Left cardiac atrium (tissue), 4 donors: ENCODE data around the gene GRK1. TPM values are rescaled to one million over a fixed set of nuclear protein-coding genes. Genes with fewer than 3 reads are reported as not detected.

Source experiments
- ATAC-seq, 2 donors: fragments of 200-7000 bp; cut with Tn5 transposase; one replicate each; pipeline ENCODE4 v1.9.1; 2020; ENCODE audit warnings: mild to moderate bottlenecking in 2 of 2, moderate library complexity in 2 of 2
- DNase-seq: peaks from one replicate; pipeline ENCODE4 v3.0.0-alpha.2; 2020
- intact Hi-C, 2 donors: fragments of 100-400 bp; cut with DNase I; formaldehyde crosslinking; loops; one replicate each; pipeline versions ENCODE4 v1.14.1 to v1.15.1; 2022 to 2023
- total RNA-seq, 2 donors: library from RNA; stranded (reverse); fragmentation: NEBNext Ultra II Directional; extraction: Animal tissue kit (Norgen Biotek cat#: 25700); gene quantifications; one replicate each; pipeline ENCODE4 v1.2.1, GENCODE V29; 2021
- donor health status: DM: no; HTN: yes; CAD: no.
- donor health status: DM: no; HTN: yes; CAD: no; lungs with severe emphysema.
- donor health status: DM: yes; HTN: yes; CAD: no.
- donor health status: Dilated cardiomyopathy.

The GRK1 gene
- total RNA-seq, 2 donors from 2014 or later, result 0.13 to 0.44 TPM

- intact Hi-C loops, result no loop called here
- DNase-seq (no peak), ATAC-seq (no peak)
These were observed 98.0 kb downstream of the GRK1 start for GRCh38 chr13:113764793-113765563.

GRCh38 chr13:113765564-113765910, 98.5 kb downstream of the GRK1 start:
- DNase-seq (no peak), ATAC-seq (no peak)
- intact Hi-C loops, result no loop called here

DNA sequence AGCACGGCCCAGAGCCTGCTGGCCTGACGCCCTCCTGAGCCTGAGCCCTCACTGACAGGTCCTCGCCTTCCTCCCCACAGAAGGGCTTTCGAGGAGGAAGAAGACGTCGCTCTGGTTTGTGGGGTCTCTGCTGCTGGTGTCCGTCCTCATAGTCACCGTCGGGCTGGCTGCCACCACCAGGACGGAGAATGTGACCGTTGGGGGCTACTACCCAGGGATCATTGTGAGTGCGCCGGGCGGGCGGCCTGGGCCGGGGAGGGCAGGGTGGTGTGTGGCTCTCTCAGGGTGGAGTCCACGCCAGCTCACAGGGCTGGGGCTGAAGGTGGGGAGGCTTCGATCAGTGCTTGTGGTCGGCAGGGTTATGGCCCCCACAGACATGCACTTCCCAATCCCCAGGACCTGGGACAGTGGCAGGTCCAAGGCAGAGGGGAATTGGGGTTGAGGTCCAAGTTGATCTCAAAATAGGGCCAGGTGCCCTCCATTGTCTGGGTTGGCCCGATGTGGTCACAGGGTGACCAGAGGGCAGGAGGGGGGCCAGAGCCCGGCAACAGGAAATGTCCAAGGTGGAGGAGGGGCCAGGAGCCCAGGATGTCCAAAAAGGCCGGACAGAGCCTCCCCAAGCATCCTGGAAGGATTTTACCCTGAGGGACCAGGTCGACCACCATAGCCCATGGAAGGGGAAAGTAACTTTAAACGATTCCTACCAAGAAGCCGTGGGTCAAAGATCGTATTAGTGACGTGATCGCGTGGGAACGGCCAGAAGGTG, 99.2 kb downstream of the GRK1 start:
- DNase-seq (no peak), ATAC-seq (no peak)
- intact Hi-C loops, result no loop called here

GRCh38 chr13:113767366-113767765, 100.3 kb downstream of the GRK1 start:
- no peak for DNase-seq
- no peak for ATAC-seq
- intact Hi-C loops, result no loop called here

- ATAC-seq, result no peak
- DNase-seq, result no peak
- intact Hi-C loops, result no loop called here
These were observed 101.2 kb downstream of the GRK1 start for GRCh38 chr13:113768018-113768905.

DNA sequence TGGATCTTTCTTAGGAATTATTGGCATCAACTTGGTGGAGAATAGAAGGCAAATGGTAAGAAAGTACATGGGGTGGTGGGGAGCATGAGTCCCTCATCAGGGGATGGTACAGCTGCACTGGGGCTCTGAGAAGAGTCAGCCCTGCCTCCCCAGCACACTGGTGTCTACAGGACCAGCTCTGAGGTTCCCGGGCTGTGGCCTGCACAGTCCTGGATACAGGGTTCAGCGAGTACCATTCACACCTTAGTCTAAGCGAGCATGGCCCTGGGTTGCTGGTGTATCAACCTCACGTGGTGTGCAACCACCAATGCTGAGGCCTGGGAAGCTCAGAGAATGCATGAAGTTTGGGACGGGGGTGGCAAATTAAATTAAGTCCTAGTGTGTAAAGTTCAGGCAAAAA, 102.1 kb downstream of the GRK1 start:
- no peak for ATAC-seq
- intact Hi-C loops, result no loop called here
- no peak for DNase-seq

DNA sequence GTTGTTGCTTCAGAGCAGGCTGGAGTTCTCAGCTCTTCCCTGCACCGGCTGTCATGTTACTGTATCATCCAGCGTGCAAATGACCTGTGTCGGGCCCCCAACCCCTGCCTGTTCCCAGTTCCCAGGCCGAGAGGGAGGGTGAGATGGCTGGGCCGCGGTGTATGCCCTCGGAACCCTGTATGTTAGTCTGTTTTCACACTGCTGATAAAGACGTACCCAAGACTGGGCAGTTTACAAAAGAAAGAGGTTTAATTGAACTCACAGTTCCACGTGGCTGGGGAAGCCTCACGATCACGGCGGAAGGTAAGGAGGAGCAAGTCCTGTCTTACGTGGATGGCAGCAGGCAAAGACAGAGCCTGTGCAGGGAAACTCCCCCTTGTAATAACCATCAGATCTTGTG, 102.9 kb downstream of the GRK1 start:
- DNase-seq (no peak), ATAC-seq (no peak)
- intact Hi-C loops, result no loop called here

- no peak for ATAC-seq
- intact Hi-C loops, result no loop called here
- no peak for DNase-seq
These were observed 103.4 kb downstream of the GRK1 start for GRCh38 chr13:113770441-113770840.

DNA sequence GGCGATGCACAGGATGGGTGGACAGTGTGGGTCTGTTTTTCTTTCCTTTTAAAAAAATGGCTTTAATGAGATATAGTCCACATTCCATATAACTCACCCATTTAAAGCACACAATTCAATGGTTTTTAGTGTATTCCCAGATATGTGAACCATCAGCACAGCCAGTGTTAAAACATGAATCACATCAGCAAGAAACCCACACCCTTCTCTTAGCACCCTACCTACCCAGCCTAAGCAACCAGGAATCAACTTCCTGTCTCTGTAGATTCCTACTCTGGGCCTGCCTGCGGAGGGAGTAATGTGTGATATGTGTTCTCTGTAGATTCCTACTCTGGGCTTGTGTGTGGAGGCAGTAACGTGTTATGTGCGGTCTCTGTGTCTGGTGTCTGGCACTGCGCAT, 103.9 kb downstream of the GRK1 start:
- DNase-seq, result no peak

DNA sequence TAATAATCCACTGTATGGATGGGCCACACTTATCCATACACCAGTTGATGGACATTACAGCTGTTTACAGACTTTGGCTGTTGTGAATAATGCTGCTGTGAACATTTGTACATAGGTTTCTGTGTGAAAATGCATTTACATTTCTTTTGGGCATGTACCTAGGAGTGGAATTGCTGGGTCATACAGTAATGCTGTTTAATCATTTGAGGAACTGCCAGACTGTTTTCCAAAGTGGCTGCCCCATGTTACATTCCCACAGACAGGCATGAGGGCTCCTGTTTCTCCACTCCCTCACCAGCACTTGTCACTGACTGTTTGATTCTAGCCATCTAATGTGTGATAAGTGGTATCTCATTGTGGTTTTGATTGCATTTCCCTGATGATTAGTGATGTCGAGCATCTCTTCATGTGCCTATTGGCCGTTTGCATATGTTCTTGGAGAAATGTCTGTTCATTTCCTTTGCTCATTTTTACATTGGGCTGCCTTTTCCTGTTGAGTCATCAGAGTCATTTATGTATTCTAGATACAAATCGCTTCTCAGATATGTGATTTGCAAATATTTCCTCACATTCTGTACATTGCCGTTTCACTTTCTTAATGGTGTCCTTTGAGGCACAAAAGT, 104.8 kb downstream of the GRK1 start:
- ATAC-seq (no peak), DNase-seq (no peak)
- intact Hi-C loops, result no loop called here

More for the DNA sequence above, 103.9 kb downstream of the GRK1 start:
- no peak for ATAC-seq
- intact Hi-C loops, result no loop called here

DNA sequence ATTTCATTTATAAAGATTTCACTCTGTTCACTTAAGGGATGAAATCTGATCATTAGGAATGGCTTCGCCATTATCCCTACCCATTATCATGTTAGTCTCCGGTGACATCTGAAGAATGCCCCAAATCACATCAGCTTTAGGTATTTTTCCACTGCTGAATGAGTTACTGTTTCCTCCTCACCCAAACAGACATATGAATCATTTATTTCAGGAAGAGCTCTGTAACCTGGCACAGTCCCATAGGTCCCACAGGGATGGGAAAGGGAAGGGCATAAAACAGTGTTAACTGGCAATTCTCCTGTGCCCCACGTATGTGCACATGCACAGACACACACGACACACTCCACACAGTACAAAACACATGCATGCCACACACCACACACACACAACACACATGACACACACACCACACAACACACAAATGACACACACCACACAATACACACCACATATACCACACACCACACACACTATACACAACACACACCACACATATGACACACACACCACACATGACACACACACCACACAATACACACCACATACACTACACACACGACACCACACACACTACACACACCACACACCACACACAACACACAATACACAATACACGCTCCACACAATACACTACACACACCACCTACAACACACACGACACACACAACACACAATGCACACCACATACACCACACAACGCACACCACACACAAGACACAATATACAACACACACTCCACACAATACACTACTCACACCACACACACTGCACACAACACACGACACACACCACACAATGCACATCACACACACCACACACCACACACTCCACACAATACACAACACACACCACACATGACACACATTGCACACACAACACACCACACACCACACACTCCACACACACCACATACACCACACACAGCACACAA, 107.4 kb downstream of the GRK1 start:
- DNase-seq (no peak), ATAC-seq (peak in 1 of 2 donors; percentile 43)
- intact Hi-C loops, result no loop called here

DNA sequence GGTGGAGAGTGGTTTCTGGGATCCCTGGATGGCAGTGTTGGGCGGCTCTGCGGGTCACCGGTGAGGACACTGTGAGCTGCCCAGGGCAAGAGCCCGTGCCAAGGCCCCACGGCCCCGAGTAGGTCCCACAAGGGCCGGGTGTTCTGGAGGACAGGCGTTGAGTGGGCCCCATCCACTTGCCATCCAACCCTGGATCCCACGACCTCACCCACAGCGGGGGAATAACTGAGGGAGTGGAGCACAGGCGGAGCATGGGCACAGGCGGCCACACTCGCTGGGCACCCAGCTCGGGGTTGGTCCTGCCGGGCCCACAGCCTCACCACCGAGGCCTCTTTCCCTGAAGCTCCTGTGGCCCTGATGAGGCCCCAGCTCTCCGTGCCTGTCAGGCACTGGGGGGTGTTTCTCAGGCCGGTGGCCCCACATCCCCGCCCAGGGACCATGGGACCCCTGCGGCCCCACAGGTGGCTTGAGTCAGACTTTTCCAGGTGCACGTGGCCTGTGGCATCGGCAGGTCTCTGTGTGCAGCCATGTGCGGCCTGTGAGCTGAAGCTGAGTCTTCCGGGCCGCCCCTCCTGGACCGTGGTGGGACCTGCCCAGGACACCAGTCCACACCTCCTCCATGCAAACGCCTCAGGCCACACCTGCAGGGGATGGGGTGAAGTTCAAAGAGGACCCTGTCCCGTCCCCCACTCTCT, 108.6 kb downstream of the GRK1 start:
- no peak for DNase-seq
- intact Hi-C loops, result no loop called here
- ATAC-seq, result no peak

- ATAC-seq, result no peak
- intact Hi-C loops, result no loop called here
- no peak for DNase-seq
These were observed 109.5 kb downstream of the GRK1 start for GRCh38 chr13:113776231-113777125.

DNA sequence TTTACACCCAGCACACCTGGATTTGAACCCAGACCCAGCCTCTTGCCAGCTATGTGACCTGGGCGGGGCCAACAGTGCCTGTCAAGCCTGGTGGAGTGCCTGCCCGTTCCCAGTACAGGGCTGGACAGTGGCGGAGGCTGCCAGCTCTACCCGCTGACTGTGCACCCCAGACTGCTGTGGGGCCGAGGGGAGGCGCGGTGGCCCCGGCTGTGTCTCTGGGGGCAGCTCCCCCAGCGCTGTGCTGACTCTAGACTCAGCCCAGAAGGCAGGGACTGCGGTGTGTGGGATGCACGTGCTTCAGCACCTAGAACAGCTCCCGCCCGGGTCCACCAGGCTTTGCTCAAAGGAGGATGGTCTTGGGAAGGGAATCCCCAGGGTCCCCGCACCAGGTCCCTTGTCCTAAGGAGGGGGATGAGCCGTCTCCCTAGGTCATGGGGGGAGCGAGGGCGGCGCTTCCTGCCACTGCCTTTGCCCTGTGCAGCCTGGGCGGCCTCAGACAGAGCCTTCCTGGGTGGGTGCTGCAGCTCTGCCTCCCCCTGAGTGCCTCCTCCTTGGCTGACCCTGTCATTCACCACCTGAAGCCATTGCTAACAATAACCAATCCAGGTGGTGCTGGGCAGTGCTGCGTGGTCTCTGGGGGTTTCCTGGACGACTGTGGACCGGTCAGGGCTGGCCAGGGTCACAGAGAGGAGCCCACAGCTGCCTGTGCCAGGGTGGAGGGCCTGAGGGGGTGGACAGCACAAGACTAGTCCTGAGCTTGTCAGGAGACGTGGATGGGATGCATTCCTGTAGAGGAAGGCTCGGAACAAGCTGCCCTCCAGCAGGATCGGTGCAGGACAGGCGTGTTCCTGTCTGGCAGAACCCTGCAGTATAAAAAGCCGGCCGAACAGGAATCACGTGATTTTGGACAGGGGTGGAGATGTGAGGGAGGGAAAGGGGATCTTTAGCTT, 110.6 kb downstream of the GRK1 start:
- intact Hi-C loops, result no loop called here
- DNase-seq (no peak), ATAC-seq (peak; percentile 44 to 56)

- intact Hi-C loops, result no loop called here
- DNase-seq (no peak), ATAC-seq (no peak)
These were observed 114.6 kb downstream of the GRK1 start for GRCh38 chr13:113781571-113781970.

GRCh38 chr13:113782472-113782871, 115.5 kb downstream of the GRK1 start:
- intact Hi-C loops, result no loop called here
- ATAC-seq (no peak), DNase-seq (no peak)
